Fibroblast of skin of abdomen (primary cell): ENCODE results near the gene BCL2. TPM values are rescaled to one million over a fixed set of nuclear protein-coding genes. Genes with fewer than 3 reads are reported as not detected.
"Not testable (repeated sequence)": the region's sequence is repeated elsewhere in the genome, so short reads cannot be mapped to it uniquely, and the experiment has no call there.

Experiments
- DNase-seq: peaks from one replicate; pipeline ENCODE4 v3.0.0-alpha.2; 2013
- polyA plus RNA-seq, 2 experiments: library from polyadenylated mRNA; unstranded; fragments of 120-200 nt; gene quantifications; one replicate each; pipeline ENCODE4 v1.2.1, GENCODE V29; 2013; ENCODE audit not compliant: insufficient read length in 2 of 2

BCL2 gene
- 1.9 TPM for polyA plus RNA-seq (2013, experiment 1 of 2; ENCODE audit: insufficient read length)
- 1.9 TPM for polyA plus RNA-seq (2013, experiment 2 of 2; ENCODE audit: insufficient read length)

DNA sequence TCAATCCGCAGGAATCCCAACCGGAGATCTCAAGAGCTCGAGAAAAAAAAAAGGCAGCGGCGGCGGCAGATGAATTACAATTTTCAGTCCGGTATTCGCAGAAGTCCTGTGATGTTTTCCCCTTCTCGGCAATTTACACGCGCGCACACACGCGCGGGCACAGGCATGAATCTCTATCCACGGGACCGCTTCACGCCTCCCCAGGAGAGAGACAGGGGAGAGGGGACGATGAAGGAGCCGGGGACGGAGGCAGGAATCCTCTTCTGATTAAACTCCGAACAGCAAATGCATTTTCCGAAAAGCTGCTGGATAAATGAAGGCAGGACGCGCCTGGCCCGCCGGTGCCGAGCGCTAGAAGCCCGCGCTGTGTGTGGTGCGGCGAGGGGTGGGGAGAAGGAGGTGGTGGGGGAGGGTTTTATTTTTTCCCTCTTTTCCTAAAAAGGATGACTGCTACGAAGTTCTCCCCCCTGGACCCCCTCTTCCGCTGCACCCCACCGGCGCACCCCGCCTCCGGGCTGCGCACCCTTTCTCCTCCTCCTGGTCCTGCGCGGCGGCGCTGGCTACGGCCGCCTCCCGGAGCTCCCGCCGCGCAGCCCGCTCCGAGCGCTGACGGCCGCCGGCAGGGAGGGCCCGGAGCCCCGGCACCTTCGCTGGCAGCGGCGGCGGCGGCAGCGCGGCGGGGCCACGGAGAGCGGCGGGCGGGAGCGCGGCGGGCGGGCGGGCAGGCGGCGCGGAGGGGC, at the start of gene BCL2:
Gene BCL2 (minus strand): TSS at position 387 of the 740 bp plus-strand sequence.
- no peak for DNase-seq

DNA sequence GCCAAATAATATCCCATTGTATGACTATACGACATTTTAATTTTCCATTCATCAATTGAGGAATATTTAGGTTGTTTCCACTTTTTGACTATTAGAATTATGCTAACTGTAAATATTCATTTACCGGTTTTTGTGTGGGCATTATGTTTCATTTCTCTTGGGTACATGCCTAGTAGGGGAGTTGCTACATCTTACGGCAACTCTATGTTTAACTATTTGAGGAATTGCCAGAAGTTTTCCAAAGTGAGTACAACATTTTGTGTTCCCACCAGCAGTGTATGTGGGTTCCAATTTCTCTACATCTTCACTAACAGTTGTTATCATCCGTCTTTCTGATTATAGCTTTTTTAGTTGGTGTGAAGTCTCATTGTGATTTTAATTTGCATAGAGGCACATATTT, 49.0 kb upstream of the BCL2 start:
- no peak for DNase-seq

GRCh38 chr18:63367053-63367953, 47.7 kb upstream of the BCL2 start, which contains the start of gene KDSR:
Gene KDSR (minus strand): TSS chr18:63367206. CDS start chr18:63367118, 88 bp downstream.
- peak; percentile 99 for DNase-seq

DNA sequence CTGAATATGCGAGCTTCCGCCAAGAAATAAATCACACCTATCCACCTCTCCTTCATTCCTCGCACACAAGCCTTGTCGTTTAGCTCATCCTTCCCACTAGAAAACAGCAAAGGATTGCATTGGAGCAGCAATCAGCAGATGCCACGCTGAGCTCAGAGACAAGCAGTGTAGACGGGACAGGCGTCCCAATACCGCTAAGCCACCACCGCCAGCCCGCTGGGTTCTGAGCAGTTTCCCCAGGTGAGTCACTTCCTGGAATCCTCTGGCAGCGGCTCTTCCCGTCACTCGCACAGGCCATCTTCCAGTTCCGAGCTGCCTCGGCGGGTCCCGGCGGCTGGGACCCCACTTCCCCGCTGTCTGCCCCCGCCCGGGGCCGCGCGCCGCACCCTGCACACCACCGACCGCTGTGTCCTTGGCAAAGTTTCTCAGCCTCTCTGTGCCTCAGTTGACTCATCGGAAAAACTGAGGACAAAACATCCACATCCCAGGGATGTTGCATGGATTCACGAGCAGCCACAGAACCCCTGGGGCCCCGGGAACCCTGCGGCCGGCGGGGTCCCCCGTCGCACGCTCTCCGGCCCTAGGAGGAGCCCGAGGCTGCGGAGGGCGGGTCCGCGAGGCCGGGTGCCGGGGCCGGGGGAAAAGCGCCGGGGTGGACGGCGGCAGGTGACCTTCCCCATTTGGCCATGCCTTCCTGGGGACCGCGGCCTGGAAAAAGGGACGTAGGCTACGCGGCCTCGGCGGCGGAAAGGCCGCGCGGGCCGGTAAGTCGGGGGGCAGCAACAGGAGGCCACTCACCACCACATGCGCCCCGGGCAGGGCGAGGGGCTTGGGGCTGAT, 46.9 kb upstream of the BCL2 start:
- peak; percentile 67 for DNase-seq

DNA sequence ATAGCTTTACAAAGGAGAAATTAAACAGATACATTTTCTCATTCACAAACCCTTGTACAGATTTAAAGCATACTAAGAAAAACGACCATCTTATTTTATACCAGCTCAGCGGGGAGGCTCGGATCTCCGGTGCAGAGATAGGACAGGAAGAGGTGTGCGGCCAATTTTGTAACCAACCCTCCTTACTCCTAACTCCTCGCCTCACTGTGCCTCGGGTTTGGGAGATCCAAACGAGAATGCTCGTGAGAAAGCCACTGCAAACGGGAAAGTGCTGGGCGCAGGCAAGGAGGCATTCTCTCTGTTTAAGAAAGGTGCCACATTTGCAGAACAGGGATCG, 46.3 kb upstream of the BCL2 start:
- no peak for DNase-seq

- DNase-seq = no peak
Observed at GRCh38 chr18:63363951-63364350, 44.4 kb upstream of the BCL2 start.

- DNase-seq = not testable (repeated sequence)
Observed at GRCh38 chr18:63363420-63363819, 43.9 kb upstream of the BCL2 start.

DNA sequence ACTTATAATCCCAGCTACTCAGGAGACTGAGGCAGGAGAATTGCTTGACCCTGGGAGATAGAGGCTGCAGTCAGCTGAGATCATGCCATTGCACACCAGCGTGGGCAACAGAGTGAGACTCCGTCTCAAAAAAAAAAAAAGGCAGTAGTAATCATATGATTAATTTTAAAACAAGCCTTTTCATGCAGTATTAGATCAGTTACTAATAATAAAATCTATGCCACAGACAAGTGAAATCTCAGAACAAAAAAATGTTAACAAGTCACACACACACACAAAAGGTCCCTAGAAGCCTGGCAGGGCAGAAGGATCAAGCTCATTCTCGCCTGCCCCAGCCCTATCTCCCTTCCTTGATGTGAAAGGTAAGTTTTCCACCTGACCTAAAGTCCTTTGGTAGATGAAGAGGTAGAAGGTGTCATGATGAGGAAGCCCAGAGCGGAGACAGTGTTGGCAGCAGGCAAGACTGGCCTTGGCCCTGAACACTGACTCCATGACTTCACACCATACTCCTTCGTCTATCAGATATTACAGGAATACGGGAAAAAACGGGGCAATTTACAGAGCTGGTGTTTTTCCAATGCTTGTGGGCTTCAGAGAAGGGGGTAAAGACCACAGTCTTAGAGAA, 36.8 kb upstream of the BCL2 start:
- no peak for DNase-seq

GRCh38 chr18:63350230-63350629, 30.7 kb upstream of the BCL2 start:
- no peak for DNase-seq

GRCh38 chr18:63348508-63349136, 29.1 kb upstream of the BCL2 start:
- DNase-seq = no peak

- no peak for DNase-seq
Observed at GRCh38 chr18:63346480-63347183, 27.1 kb upstream of the BCL2 start.

DNA sequence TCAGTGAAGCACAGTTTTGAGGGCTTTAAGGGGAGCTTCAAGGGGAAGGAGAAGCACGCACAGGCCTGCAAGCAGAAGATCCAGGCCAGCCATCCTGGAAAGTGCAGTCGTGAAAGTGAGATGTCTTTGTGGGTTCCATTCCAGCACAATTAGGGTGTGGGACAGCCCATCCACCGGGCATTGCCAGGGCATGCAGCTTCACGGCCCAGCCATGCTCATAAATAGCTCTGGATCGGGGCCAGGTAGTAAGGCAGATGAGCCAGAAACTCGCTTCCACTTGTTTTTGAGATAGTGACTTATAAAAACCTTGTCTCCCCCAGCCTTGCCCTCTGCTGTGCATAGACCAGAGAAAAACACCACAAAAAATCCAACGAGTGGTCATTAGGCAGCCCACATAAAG, 26.5 kb upstream of the BCL2 start:
- no peak for DNase-seq

DNA sequence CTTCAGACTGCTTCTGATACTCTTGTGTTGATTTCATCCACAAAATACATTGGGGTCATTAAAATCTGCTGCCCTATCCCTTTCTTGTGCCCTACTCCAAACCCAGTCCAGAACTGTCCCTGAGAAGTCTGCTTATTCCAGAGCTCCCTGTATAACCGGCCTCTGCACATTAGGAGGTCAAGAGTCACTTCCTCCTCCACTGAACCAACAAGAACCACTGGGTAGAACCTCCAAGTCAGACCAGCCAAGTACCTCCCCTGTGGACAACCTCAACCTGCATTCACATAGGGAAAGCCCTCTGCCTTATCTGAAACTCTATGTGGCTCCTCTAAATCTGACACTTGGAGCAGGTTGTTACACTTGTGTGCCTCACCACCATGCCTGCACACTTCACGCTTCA, 25.3 kb upstream of the BCL2 start:
- no peak for DNase-seq

- no peak for DNase-seq
Observed at GRCh38 chr18:63344263-63344662, 24.7 kb upstream of the BCL2 start.

- DNase-seq = peak; percentile 35
Observed at GRCh38 chr18:63342206-63342605, 22.6 kb upstream of the BCL2 start.

- DNase-seq = peak; percentile 36
Observed at GRCh38 chr18:63339920-63340484, 20.4 kb upstream of the BCL2 start.

DNA sequence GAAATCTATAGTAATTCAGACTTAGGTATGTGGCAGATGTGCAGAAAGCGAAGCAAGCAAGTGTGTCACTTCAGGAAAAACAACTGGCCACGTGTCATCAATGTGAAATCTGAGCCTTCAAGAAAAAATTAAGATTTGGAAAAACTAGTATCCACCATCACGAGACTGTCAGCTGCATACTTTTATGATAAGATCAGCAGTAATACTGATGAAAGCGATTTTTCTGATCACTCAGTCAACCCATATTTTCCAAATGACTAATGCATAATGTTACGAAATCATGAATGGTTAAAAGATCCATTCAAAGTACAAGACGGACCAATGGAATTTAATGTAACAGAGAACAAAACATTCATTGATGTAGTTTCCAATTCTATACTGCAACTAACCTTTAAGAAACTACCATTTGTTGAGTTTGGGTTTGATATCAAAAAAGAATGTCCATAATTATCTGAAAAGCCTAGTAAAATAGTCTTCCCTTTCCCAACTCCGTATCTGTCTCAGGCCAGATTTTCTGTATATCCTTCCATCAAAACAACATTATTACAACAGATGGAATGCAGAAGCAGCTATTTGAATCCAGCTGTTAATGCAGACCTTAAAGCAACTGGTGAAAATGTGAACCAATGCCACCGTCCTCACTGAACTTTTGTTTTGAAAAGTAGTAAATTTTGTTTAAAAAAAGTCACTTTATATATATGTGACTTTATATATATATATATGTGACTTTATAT, 17.0 kb upstream of the BCL2 start:
- peak; percentile 94 for DNase-seq

DNA sequence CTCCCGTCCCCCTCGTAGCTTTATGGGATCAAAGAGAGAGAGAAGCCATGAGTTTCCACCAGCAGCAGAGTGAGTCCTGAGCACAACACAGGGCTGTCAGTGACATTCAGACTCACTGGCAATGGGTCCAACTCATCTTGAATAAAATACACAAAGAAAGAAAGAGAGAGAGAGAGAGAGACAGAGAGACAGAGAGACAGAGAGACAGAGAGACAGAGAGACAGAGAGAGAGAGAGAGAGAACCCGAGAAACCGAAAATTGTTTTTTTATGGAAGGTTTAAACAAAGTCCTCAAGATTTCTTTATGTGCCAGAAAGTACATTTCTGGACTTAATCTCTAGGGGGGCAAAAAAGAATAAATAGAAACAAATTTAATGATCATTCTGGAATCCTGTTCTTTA, 11.5 kb upstream of the BCL2 start:
- DNase-seq = no peak

GRCh38 chr18:63329431-63330145, 10.0 kb upstream of the BCL2 start:
- DNase-seq = no peak
